Raji (cell line): ENCODE results near the gene FGFR1OP2.

Experiments used
- POLR2A ChIP-seq: IDR thresholded peaks from 2 replicates; pipeline ENCODE4 v1.6.1; 2011; ENCODE audit warnings: low read depth, low read length, control low read depth; ENCODE audit not compliant: insufficient read depth

FGFR1OP2 gene

DNA sequence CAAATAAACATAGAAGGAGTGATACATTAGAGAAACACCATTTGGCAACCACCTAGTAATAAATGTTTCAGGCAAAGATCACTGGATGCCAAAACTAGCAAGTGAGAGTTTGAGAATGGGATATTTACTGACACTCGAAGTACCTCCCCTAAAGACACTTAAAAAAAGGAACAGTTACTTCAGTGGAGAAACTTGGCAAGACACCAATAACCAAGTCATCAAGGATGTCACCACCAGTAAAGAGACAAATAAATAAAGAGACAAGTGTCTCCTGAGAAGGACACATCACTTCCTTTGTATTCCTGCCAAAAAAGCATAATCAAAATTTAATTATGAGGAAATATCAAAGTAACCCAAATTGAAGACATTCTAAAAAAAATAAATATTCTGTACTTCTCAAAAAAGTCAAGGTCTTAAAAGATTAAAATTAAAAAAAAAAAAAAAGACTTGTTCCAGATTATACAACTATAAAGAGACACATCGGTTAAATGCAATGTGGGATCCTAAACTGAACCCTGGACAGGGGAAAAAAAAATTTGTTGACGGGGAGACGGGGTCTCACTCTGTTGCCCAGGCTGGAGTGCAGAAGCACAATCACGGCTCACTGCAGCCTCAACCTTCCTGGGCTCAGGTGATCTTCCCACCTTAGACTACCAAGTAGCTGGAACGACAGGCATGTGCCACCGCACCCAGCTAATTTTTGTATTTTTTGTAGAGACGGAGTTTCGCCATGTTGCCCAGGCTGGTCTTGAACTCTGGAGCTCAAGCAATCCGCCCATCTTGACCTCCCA lies 49.6 kb downstream of the FGFR1OP2 start:
- TF ChIP-seq POLR2A = no peak

DNA sequence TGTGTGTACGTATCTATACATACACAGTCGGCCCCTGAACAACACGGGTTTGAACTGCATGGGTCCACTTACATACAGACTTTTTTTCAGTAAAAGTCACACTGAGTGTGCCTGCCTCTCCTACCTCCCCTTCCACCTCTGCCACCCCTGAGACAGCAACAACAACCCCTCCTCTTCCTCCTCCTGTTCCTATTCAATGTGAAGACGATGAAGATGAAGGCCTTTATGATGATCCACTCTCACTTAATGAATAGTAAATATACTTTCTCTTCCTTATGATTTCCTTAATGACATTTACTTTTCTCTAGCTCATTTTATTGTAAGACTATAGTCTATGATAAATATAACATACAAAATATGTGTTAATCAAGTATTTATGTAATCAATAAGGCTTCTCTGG lies 50.4 kb downstream of the FGFR1OP2 start:
- no peak for TF ChIP-seq POLR2A

DNA sequence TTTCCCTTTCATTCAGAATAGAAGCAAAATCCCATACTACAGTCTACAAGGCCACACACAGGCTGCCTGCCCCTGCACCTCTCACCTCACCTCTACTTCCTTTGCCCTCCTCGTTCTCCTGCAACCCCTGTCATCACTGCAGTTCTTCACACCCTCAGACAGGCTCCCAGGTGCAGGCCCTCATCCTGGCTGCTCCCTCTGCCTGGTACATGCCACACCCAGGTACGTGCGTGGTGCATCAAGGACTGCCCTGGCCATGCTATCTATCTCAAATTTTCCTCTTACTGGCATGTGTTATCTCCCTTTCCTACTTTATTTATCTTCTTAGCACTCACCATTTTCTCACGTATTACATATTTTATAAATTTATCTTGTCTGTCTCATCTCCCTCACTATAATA lies 51.6 kb downstream of the FGFR1OP2 start:
- TF ChIP-seq POLR2A = no peak

DNA sequence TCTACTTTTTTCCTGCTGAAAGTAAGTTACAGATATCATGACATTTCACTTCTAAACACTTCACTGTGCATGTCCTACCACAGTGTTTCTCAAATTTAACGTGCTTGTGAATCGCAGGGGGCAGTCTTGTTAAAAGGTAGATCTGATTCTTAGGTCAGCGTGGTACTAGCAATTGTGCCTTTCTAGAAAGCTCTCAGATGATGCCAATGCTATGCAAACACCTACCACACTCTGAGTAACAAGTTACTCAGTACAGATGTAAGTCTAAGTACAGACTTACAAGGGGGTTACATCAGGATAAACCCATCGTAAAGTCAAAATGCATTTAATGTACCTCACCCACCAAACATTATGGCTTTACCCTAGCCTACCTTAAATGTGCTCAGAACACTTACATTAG lies 53.6 kb downstream of the FGFR1OP2 start:
- no peak for TF ChIP-seq POLR2A

DNA sequence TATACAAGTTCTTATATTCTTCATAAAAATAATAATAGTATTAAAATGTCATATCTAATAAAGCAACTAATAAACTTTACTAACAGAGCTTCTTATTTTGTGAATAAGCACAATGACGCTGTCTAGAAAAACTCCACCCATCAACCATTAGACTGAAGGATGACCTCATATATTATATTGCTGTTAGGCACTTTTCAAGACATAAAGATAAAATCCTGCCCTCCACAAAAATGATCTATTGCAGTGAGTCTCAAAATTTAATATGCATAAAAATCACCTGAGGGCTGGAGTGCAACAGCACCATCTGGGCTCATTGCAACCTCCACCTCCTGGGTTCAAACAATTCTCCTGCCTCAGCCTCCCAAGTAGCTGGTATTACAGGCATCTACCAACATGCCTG lies 55.8 kb downstream of the FGFR1OP2 start:
- no peak for TF ChIP-seq POLR2A

DNA sequence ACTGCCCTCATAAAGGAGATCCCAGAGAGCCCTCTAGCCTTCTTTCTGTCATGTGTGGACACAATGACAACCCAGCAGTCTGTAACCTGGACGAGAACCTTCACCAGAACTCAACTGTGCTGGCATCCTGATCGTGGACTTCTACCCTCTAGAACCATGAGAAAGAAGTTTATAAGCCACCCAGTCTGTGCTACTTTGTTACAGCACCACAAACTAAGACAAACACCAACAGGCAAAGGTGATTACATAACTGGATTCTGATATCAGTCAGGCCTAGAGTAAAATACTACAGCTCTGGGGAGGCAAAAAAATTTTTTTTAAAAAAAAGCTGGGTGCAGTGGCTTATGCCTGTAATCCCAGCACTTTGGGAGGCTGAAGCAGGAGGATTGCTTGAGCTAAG lies 57.4 kb downstream of the FGFR1OP2 start:
- TF ChIP-seq POLR2A = no peak

DNA sequence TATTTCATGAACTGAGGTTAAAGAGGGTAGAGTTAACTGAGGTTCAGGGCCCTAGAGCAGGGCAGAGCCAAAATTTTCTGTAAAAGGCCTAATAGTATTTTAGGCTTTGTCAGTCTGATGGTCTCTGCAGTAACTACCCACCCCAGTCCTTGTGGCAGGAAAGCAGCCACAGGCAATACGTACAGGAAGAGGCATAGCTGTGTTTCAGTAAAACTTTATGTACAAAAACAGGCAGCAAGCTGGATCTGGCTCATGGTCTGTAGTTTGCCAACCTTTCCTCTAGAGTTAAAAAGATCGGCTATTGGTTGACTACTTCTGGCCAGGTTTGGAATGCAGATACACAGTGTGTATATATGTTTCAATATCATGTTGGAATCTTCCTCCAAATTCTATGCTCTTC lies 58.7 kb downstream of the FGFR1OP2 start:
- no peak for TF ChIP-seq POLR2A

DNA sequence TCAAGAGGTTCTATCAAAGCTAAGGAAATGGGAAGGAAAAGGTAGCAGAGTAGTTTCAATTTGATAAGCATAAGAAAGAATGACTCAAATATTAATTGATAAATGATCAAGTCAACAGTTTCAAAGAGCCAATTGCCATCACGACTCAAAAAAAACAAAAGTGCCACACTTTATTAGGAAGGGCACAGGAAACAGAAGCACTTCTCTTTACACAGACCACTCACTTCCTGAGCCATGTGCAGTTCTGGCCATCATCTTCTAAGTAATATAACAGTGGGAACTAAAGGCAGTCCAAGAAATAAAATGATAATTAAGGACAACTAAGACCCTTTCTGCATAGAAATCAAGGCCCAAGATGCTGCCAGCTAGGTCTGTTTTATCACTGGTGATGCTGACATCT lies 62.7 kb downstream of the FGFR1OP2 start:
- no peak for TF ChIP-seq POLR2A

DNA sequence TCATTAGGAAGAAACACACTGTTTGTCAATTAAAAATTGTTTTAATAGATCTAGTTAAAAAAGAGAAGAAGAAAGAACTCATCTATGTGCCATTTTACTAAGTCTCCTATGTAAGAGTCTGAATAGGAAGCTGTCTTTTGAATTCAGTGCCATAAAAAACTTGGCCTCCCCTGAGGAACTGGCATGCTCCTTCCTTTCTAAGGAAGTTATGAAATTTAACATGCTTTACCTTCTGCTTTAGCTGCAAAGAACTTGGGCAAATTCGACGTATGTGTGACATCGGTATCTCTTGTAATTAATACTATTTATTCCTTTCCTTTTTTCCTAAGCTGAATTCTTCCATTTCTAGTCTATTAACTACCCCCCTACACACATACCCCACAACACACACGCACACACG lies 63.4 kb downstream of the FGFR1OP2 start:
- no peak for TF ChIP-seq POLR2A

DNA sequence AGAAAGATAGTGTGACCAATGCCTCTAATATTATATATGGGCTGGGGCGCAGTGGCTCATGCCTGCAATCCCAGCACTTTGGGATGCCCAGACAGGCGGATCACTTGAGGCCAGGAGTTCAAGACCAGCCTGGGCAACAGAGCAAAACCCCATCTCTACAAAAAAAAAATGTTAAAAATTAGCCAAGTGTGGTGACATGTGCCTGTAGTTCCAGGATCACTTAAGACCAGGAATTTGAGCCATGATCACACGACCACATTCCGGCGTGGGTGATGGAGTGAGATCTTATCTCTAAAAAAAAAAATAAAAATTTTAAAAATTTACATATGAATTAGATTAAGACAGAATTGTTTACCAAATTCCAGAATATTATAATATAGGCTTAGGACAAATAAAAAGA lies 63.9 kb downstream of the FGFR1OP2 start:
- no peak for TF ChIP-seq POLR2A

DNA sequence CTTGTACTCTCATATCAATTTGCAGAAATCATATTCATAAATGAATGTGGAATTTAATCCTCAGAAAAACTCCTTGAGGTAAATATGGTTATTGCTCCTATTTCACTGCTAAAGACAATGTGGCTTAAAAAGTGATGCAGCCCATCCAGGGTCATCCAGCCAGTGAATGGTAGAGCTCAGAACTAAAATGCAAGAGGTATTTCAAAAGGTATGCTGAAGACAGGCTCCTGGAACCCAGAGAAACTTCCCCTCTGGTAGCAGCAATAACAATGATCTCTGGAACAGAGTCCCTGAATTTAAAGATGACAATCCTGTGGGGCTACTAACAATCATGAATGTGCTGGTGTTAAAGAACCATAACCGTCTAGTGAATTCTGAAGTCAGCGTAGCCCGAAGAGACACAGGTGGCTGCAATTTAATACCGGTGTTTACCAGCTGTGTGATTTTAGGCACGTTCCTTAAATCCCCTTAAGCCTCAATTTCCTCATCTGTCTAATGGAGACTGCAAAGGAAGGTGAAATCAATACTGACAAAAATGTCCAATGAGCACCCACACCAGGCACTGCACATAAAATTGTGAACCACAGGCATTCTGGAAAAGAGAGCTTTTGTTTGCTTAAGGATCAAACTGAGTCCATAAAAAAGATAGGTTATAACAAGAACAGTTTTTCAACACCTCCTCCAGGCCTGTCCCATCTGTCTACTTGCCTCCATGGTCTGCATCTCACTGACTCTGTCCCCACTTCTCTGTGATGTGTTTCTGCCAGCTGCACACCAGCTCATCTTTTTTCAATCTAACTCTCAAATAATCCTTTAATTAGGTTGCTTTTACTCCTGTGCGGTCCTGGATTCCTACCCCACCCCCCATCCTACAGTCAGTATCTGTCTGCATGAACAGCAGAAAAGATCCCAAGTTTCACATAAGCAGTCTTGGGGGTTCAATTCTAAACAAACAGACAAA lies 65.4 kb downstream of the FGFR1OP2 start:
- no peak for TF ChIP-seq POLR2A

DNA sequence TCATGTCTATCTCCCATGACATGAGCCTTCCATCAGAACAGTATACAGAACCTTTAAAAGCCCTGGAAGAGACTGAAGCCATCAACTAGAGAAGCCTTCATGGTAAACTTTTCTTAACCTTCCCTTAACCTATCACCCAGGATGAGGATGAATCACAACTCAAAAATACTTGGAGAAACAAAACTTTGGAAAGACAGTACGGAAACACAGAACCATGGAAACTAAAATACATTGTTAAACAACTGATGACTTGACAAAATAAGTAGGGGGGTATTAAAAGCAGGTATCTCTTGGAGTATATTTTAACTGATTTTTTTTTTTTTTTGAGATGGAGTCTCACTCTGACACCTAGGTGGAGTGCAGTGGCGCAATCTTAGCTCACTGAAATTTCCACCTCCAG lies 67.2 kb downstream of the FGFR1OP2 start:
- no peak for TF ChIP-seq POLR2A

DNA sequence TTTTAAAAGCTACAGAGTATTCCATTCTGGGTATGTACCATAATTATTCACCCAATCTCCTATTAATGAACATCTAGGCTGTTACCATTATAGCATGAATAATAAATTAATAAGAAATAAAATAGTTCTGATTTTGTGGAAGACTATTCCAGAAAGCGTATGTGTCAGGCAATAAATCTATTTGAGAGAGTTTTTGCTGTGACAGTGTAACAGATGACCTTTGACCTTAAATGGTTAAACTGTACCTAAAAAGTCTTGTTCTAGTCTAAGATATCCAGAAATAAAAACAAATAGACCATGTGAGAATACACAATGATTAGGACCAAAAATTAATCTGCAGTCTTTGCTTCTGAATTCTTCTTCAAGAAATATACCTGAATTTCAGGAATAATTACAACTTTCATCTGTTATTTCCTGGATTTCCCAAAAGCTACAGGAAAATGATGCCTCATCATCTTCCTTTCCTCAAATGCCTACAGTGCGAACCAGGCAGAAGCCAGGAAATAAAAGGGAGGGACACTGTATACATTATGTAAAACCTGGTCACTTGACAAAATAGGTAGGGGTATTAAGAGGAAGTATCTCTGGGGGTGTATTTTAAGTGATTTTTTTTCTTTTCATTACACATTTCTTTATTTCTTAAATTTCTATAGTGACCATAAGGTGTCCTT lies 68.7 kb downstream of the FGFR1OP2 start:
- TF ChIP-seq POLR2A = no peak

DNA sequence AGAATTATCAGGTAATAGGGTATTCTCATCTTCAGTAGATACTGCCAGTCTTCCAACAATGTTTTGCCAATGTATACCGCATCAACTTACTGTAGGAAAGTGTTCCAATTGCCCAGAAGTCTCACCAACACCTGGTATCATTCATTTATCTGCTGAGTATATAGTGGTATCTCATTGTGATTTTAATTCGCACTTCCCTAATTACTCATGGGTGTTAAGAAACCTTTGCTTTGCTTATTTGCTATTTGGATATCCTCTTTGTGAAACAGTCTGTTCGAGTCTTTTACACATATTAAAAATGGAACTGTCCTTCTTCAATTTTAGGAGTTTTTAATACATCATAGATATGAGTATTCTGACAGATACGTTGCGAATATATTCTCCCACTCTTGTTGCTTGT lies 69.8 kb downstream of the FGFR1OP2 start:
- no peak for TF ChIP-seq POLR2A

DNA sequence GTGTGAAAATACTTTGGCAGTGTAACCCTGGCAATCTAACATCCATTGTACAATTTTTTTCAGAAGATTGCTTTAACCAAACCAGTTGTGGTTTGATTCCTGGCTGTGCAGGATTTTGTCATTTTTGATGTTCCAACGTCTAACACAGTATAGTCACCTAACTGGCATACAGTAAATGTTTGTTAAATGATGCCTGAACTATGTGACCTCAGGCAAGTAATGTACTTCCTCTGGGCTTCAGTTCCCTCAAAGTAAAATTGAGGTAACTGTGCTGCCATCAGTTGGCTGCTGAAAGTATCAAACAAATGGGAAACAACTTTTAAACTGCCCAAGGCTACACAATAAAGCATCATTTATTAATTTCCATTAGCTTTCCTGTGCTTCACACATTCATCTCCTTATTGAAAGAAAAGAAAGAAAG lies 71.6 kb downstream of the FGFR1OP2 start:
- no peak for TF ChIP-seq POLR2A
